Measurements from ENCODE around the gene UBE4B.

The UBE4B gene

DNA sequence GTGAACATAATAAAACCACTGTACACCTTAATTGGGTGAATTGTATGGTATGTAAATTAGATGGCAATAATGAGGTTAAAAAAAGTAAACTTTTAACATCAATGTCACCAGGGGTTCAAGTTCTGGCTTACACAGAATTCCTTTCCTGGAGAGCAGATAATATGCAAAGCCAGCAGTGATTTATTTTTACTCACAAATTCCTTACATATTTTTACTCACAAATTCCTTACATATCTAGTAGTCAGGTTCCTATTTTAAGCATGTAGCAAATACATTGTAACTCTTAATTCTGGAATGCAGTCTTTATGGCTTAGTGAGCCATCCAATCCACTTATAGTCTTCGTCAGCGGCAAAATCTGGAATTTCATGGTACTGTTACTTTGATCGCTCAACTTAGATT is 1.3 kb upstream of the UBE4B start:
- DNase-seq (ENCODE audit: low read depth, low spot score): peak; percentile 39
- in situ Hi-C loops (cut with HindIII; ENCODE audit: low sequenced_read_pairs): no loop called here
- TF ChIP-seq, protein P1, sequence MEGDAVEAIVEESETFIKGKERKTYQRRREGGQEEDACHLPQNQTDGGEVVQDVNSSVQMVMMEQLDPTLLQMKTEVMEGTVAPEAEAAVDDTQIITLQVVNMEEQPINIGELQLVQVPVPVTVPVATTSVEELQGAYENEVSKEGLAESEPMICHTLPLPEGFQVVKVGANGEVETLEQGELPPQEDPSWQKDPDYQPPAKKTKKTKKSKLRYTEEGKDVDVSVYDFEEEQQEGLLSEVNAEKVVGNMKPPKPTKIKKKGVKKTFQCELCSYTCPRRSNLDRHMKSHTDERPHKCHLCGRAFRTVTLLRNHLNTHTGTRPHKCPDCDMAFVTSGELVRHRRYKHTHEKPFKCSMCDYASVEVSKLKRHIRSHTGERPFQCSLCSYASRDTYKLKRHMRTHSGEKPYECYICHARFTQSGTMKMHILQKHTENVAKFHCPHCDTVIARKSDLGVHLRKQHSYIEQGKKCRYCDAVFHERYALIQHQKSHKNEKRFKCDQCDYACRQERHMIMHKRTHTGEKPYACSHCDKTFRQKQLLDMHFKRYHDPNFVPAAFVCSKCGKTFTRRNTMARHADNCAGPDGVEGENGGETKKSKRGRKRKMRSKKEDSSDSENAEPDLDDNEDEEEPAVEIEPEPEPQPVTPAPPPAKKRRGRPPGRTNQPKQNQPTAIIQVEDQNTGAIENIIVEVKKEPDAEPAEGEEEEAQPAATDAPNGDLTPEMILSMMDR (IDR thresholded peaks at IDR 0.05; ENCODE audit: low read depth, low read length): no peak
- no peak overlapping the region for H3K4me3 ChIP-seq (ENCODE audit: low read depth, low read length)

DNA sequence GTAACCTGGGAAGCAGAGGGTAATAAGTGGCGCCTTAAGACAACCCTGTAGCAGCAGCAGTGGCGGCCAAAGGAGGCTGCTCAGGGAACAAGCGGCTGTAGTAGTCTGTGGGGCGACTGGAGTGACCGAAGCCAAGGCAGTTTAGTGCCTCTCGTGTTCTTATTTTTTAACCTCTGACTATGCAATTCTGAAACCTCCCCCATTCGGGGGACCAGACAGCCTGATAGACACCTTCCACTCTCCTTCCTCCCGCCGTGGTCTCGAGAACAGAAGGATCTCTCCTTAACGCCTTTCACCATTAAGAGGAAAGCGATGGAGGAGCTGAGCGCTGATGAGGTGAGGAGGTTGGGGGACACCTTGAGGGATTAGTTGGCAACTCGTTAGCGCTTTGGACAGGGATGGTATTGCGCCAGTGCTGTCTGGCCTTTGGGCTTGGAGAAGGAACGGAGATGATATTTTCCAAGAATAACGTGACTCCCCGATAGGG is 644 bp downstream of the UBE4B start:
- DNase-seq (ENCODE audit: low read depth, low spot score): peak; percentile 38
- peak overlapping the region; percentile 97 for H3K4me3 ChIP-seq (ENCODE audit: low read depth, low read length)

DNA sequence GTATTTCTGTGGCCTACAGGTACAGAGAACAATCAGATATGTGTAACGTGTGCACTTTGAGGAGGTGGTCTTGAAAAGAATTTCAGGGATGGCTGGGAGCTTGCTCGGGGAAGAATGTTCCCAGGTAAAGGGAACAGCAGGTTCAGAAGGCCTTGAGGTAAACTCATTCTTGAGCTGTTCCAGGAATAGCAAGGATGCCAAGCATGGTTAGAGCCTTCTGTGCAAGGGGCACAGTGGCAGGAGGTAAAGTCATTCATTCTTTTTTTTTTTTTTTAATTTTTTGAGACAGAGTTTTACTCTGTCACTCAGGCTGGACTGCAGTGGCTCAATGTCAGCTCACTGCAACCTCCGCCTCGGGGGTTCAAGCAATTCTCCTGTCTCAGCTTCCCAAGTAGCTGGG is 10.0 kb downstream of the UBE4B start:
- no peak for DNase-seq (ENCODE audit: low read depth, low spot score)
- TF ChIP-seq, protein P1 (IDR thresholded peaks at IDR 0.05; ENCODE audit: low read depth, low read length): no peak
- in situ Hi-C loops (cut with HindIII; ENCODE audit: low sequenced_read_pairs): no loop called here
- no peak overlapping the region for H3K4me3 ChIP-seq (ENCODE audit: low read depth, low read length)

More for the DNA sequence above, 644 bp downstream of the UBE4B start:
- in situ Hi-C loops (cut with HindIII; ENCODE audit: low sequenced_read_pairs): no loop called here
- TF ChIP-seq, protein P1 (IDR thresholded peaks at IDR 0.05; ENCODE audit: low read depth, low read length): no peak

DNA sequence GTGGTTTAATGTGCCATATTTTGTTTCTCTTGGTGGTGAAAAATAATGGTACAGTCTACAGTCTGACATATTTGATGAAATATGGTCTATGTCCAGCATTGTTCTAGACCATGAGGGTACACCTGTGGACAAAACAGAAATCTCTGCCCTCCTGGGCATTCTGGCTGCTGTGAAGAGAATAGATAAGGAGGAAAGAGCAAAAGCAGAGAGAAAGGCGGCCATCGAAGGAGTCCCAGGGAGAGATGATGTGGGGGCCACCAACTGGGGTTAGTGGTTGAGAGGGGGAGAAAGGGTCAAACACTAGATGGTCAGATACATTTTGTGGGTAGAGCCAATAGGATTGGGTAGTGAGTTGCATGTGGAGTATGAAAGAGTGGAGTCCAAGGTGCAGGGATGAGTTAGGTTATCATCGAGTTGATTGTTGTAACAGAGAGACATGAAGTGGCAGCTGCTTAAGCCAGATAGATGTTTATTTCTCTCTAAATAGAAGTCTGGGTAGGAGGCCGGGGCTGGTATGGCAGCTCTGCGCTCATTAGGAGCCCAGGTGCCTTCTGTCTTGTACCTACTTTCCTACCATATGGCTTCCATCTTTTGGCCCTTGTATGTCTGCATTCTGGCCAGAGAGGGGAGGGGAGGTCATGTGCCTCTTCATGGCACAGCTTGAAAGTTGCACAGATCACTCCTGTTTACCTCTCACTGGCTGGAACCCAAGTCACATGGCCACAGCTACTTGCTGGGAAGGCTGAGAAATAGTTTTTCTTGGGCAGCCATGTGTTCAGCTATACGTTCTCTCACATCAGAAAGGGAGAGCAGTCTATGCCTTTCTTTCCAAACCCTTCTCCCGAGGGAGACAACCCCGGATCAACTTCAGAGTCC is 13.0 kb downstream of the UBE4B start:
- no peak overlapping the region for H3K4me3 ChIP-seq (ENCODE audit: low read depth, low read length)
- peak; percentile 51 for DNase-seq (ENCODE audit: low read depth, low spot score)
- TF ChIP-seq, protein P1 (IDR thresholded peaks at IDR 0.05; ENCODE audit: low read depth, low read length): no peak
- in situ Hi-C loops (cut with HindIII; ENCODE audit: low sequenced_read_pairs): no loop called here

DNA sequence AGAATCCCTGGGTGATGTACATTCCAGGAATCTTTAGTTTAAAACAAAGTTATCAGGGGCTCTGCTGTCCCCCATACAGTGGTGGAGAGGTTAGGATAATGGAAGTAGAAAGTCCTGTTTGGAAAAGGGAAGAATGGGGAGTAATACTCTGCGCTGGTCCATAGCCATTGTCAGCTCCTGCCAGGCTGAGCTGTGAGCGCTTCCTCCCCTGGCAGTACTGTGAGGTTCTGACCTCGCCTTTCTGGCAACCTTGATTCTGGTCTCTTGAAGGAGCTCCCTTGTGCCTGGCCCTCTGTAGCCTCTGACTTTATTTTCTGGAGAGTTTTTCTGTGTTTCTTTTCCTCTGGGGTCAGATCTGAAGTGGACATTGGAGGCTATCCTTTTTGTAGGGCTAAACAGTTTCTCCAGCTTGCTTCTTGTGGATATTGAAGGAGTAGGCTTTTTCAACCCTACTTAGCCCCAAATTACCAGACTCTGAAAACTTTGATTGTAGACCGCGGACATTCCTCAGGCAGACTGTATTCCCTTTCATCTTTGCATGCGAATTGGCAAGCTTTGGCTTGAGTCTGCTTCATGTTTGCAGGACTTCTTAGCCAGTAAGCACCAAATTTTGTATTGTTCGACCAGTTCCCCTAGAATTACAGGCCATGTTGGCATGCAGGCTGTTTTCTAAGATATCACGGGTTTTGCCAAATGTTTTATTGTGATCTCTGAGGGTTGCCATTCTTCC is 13.8 kb downstream of the UBE4B start:
- no peak for DNase-seq (ENCODE audit: low read depth, low spot score)
- in situ Hi-C loops (cut with HindIII; ENCODE audit: low sequenced_read_pairs): no loop called here
- no peak overlapping the region for H3K4me3 ChIP-seq (ENCODE audit: low read depth, low read length)
- TF ChIP-seq, protein P1 (IDR thresholded peaks at IDR 0.05; ENCODE audit: low read depth, low read length): no peak

DNA sequence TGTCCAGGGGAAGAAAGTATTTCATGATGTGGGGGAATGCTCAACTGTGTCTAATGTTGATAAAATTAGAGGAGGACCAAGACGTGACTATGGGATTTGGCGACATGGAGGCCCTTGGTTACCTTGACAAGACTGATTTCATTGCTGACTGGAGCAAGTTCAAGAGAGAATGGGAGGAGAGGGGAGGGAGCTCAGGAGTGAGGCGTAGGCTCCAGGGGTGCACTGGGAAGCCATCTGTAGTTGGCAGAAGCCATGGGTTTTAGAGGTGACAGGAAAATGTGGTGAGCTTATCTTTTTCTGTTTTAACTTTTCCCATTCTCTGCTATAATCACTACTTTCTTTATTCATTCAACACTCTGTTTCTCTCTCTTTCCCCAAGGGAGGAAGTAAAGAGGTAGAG is 15.8 kb downstream of the UBE4B start:
- TF ChIP-seq, protein P1 (IDR thresholded peaks at IDR 0.05; ENCODE audit: low read depth, low read length): no peak
- H3K4me3 ChIP-seq (ENCODE audit: low read depth, low read length): no peak overlapping the region
- DNase-seq (ENCODE audit: low read depth, low spot score): no peak
- in situ Hi-C loops (cut with HindIII; ENCODE audit: low sequenced_read_pairs): no loop called here

Measured in astrocyte of the spinal cord (primary cell).